IMR-90 (cell line): ENCODE results near the gene SLC30A10. TPM values are rescaled to one million over a fixed set of nuclear protein-coding genes. Genes with fewer than 3 reads are reported as not detected.

Source experiments
- ATAC-seq: fragments of 200-7000 bp; cut with Tn5 transposase; 2 replicates; pipeline ENCODE4 v1.9.1; 2020; ENCODE audit warnings: low read depth, mild to moderate bottlenecking, moderate library complexity
- BruUV-seq: library from RNA; stranded (reverse); fragments of 400-500 nt; replicated peaks from 2 replicates; lab custom pipeline; 2021; lab: Mats Ljungman, UMichigan
- CTCF ChIA-PET: fragments of 300-600 bp; formaldehyde crosslinking; extraction: SDS; loops from one replicate; lab custom pipeline; 2021; ENCODE audit warnings: antibody characterized with exemption; lab: Yijun Ruan, JAX
- POLR2A ChIA-PET: fragments of 300-600 bp; sonication (Branson Sonifier 250); formaldehyde crosslinking; loops from one replicate; lab custom pipeline; 2022; ENCODE audit warnings: antibody characterized with exemption; ENCODE audit not compliant: unreplicated experiment; lab: Charles Lee
- DNase-seq: peaks from one replicate; pipeline ENCODE4 v3.0.0; 2013
- H2AFZ ChIP-seq: replicated peaks from 2 replicates; pipeline ENCODE3; 2013; ENCODE audit warnings: low read length, mild to moderate bottlenecking; ENCODE audit not compliant: poor library complexity
- H2AK5ac ChIP-seq: 2 replicates; pipeline ENCODE4 v1.6.1; 2013; ENCODE audit warnings: low read depth, low read length, inconsistent platforms
- H2AK9ac ChIP-seq: replicated peaks from 2 replicates; pipeline ENCODE3; 2013; ENCODE audit warnings: mild to moderate bottlenecking, low read depth, low read length, moderate library complexity; ENCODE audit not compliant: poor library complexity
- H2BK120ac ChIP-seq: 2 replicates; pipeline ENCODE4 v1.6.1; 2013; ENCODE audit warnings: low read depth, low read length, inconsistent platforms
- H2BK15ac ChIP-seq: 3 replicates; pipeline ENCODE4 v1.6.1; 2013; ENCODE audit warnings: low read depth, low read length, inconsistent platforms
- H2BK20ac ChIP-seq: 2 replicates; pipeline ENCODE4 v1.6.1; 2013; ENCODE audit warnings: low read depth, mild to moderate bottlenecking, inconsistent platforms, low read length, moderate library complexity
- H2BK5ac ChIP-seq: 2 replicates; pipeline ENCODE4 v1.6.1; 2013; ENCODE audit warnings: mild to moderate bottlenecking, low read depth, low read length, inconsistent platforms; ENCODE audit not compliant: poor library complexity, severe bottlenecking
- H3K14ac ChIP-seq: replicated peaks from 2 replicates; pipeline ENCODE4 v1.6.1; 2013; ENCODE audit warnings: low read depth, low read length, inconsistent platforms
- H3K18ac ChIP-seq: 2 replicates; pipeline ENCODE4 v1.6.1; 2013; ENCODE audit warnings: low read depth, low read length, control low read depth
- H3K23ac ChIP-seq: 2 replicates; pipeline ENCODE4 v1.6.1; 2013; ENCODE audit warnings: low read depth, low read length, inconsistent platforms
- H3K27ac ChIP-seq: 2 replicates; pipeline ENCODE4 v1.5.1; 2013; ENCODE audit warnings: mild to moderate bottlenecking, control low read depth, low read length; ENCODE audit not compliant: insufficient read depth
- H3K27me3 ChIP-seq: 2 replicates; pipeline ENCODE4 v1.6.1; 2013; ENCODE audit warnings: low read length; ENCODE audit not compliant: control insufficient read depth, insufficient read depth
- H3K36me3 ChIP-seq: 2 replicates; pipeline ENCODE4 v1.6.1; 2013; ENCODE audit warnings: low read length, mixed read lengths; ENCODE audit not compliant: control insufficient read depth, insufficient read depth
- H3K4ac ChIP-seq: 2 replicates; pipeline ENCODE4 v1.6.1; 2013; ENCODE audit warnings: low read depth, low read length, inconsistent platforms
- H3K4me1 ChIP-seq: 2 replicates; pipeline ENCODE4 v1.6.1; 2013; ENCODE audit warnings: low read length, mixed read lengths; ENCODE audit not compliant: control insufficient read depth, insufficient read depth
- H3K4me2 ChIP-seq: 2 replicates; pipeline ENCODE4 v1.6.1; 2013; ENCODE audit warnings: low read depth, mild to moderate bottlenecking, control low read depth, low read length, moderate library complexity
- H3K4me3 ChIP-seq: 2 replicates; pipeline ENCODE4 v1.5.1; 2013; ENCODE audit warnings: low read depth, mild to moderate bottlenecking, control low read depth, low read length, moderate library complexity; ENCODE audit not compliant: insufficient read depth
- H3K56ac ChIP-seq: 2 replicates; pipeline ENCODE4 v1.6.1; 2013; ENCODE audit warnings: low read length, inconsistent platforms; ENCODE audit not compliant: insufficient read depth; ENCODE audit errors: extremely low read depth
- H3K79me1 ChIP-seq, 2 experiments: 2 replicates each; pipeline ENCODE4 v1.6.1; 2013; ENCODE audit warnings: low read length in 2 of 2, inconsistent platforms in 1 of 2, low read depth in 1 of 2
- H3K9ac ChIP-seq: 2 replicates; pipeline ENCODE4 v1.6.1; 2013; ENCODE audit warnings: low read depth, low read length, control low read depth
- H3K9me1 ChIP-seq: 2 replicates; pipeline ENCODE4 v1.6.1; 2013; ENCODE audit warnings: low read length, inconsistent platforms; ENCODE audit not compliant: insufficient read depth
- H3K9me3 ChIP-seq: 2 replicates; pipeline ENCODE4 v1.6.1; 2013; ENCODE audit warnings: low read length; ENCODE audit not compliant: control insufficient read depth, insufficient read depth
- H4K20me1 ChIP-seq: 2 replicates; pipeline ENCODE4 v1.6.1; 2013; ENCODE audit warnings: low read length, inconsistent platforms; ENCODE audit not compliant: insufficient read depth
- H4K5ac ChIP-seq: 2 replicates; pipeline ENCODE4 v1.6.1; 2013; ENCODE audit warnings: mild to moderate bottlenecking, low read depth, low read length, control low read depth
- H4K8ac ChIP-seq, 2 experiments: 2 replicates each; pipeline ENCODE4 v1.6.1; 2013; ENCODE audit warnings: low read depth in 2 of 2, low read length in 2 of 2, control low read depth in 1 of 2, inconsistent platforms in 1 of 2
- H4K91ac ChIP-seq: 2 replicates; pipeline ENCODE4 v1.6.1; 2013; ENCODE audit warnings: low read depth, low read length, inconsistent platforms; ENCODE audit not compliant: insufficient read depth
- BHLHE40 ChIP-seq: fragments of 150-350 bp; IDR thresholded peaks from 2 replicates; pipeline ENCODE4 v1.6.1; 2016; ENCODE audit warnings: mild to moderate bottlenecking, low read depth, low read length
- CEBPB ChIP-seq: IDR thresholded peaks from 2 replicates; pipeline ENCODE4 v1.6.1; 2012; ENCODE audit warnings: low read depth, low read length, improper control_type of control experiment
- CHD1 ChIP-seq: IDR thresholded peaks from 2 replicates; pipeline ENCODE4 v1.6.1; 2012; ENCODE audit warnings: low read depth, low read length, improper control_type of control experiment
- FOS ChIP-seq: fragments of 150-350 bp; IDR thresholded peaks from 2 replicates; pipeline ENCODE4 v1.6.1; 2016; ENCODE audit warnings: low read depth, low read length
- MAFK ChIP-seq: IDR thresholded peaks from 2 replicates; pipeline ENCODE4 v1.6.1; 2012; ENCODE audit warnings: low read depth, low read length, improper control_type of control experiment
- MAZ ChIP-seq: IDR thresholded peaks from 2 replicates; pipeline ENCODE4 v1.6.1; 2012; ENCODE audit warnings: low read depth, mild to moderate bottlenecking, low read length, improper control_type of control experiment, moderate library complexity, borderline replicate concordance
- MXI1 ChIP-seq: IDR thresholded peaks from 2 replicates; pipeline ENCODE4 v1.6.1; 2012; ENCODE audit warnings: low read depth, mild to moderate bottlenecking, low read length, moderate library complexity, borderline replicate concordance
- NFE2L2 ChIP-seq: fragments of 150-350 bp; IDR thresholded peaks from 2 replicates; pipeline ENCODE4 v1.6.1; 2016; ENCODE audit warnings: low read depth, mild to moderate bottlenecking, low read length
- POLR2A ChIP-seq: IDR thresholded peaks from 2 replicates; pipeline ENCODE4 v1.6.1; 2012; ENCODE audit warnings: mild to moderate bottlenecking, low read depth, low read length
- RAD21 ChIP-seq: IDR thresholded peaks from 2 replicates; pipeline ENCODE4 v1.6.1; 2012; ENCODE audit warnings: low read length, improper control_type of control experiment
- RCOR1 ChIP-seq: IDR thresholded peaks from 2 replicates; pipeline ENCODE4 v1.6.1; 2012; ENCODE audit warnings: mild to moderate bottlenecking, low read length, improper control_type of control experiment; ENCODE audit not compliant: insufficient replicate concordance
- RFX5 ChIP-seq: IDR thresholded peaks from 2 replicates; pipeline ENCODE4 v1.8.0; 2012; ENCODE audit warnings: low read depth, mild to moderate bottlenecking, low read length, moderate library complexity
- SMC3 ChIP-seq: fragments of 150-350 bp; IDR thresholded peaks from 2 replicates; pipeline ENCODE4 v1.6.1; 2016; ENCODE audit warnings: low read depth, mild to moderate bottlenecking, antibody characterized with exemption, low read length, moderate library complexity
- WGBS, 2 experiments: methylation state at CpG; one replicate each; pipeline versions ENCODE4 v1.1.5 to v1.1.7; 2013; ENCODE audit warnings: missing lambda C conversion rate in 2 of 2; ENCODE audit not compliant: insufficient read length in 1 of 2; ENCODE audit errors: extremely low coverage in 2 of 2; 5-methylcytosine and 5-hydroxymethylcytosine counted together
- dilution Hi-C: fragments of 300-500 bp; cut with HindIII; formaldehyde crosslinking; loops from one replicate; pipeline ENCODE4 v1.14.3; 2018; ENCODE audit warnings: low sequenced_read_pairs; ENCODE audit not compliant: unreplicated experiment
- in situ Hi-C: fragments of 300-500 bp; cut with MboI; formaldehyde crosslinking; loops from 3 replicates; pipeline ENCODE4 v1.14.3; 2019; ENCODE audit warnings: low sequenced_read_pairs, inconsistent platforms, mixed read lengths
- intact Hi-C: fragments of 100-400 bp; cut with micrococcal nuclease; formaldehyde crosslinking; loops from 2 replicates; pipeline ENCODE4 v1.10.0; 2022
- polyA plus RNA-seq, 3 experiments: library from polyadenylated mRNA; depleted of rRNA; stranded (reverse); fragments of >200 nt; gene quantifications; 2 replicates each; pipeline ENCODE4 v1.2.3, GENCODE V29; 2012; ENCODE audit warnings: low replicate concordance in 1 of 3
- total RNA-seq: library from RNA; depleted of rRNA; stranded (reverse); fragments of >200 nt; gene quantifications from 2 replicates; pipeline ENCODE4 v1.2.3, GENCODE V29; 2012
- TF ChIP-seq, protein P1 (sequence below): conservative IDR thresholded peaks from 2 replicates; pipeline ENCODE4 v1.5.1; 2012; ENCODE audit warnings: mild to moderate bottlenecking, low read depth, low read length, improper control_type of control experiment
- TF ChIP-seq, protein P2 (sequence below): fragments of 150-350 bp; IDR thresholded peaks from 2 replicates; pipeline ENCODE4 v1.6.1; 2016; ENCODE audit warnings: low read depth, mild to moderate bottlenecking, low read length, moderate library complexity, borderline replicate concordance
- TF ChIP-seq, protein P3 (sequence below): fragments of 150-350 bp; IDR thresholded peaks from 2 replicates; pipeline ENCODE4 v1.6.1; 2017; ENCODE audit warnings: mild to moderate bottlenecking, antibody characterized with exemption, low read length, low read depth

Gene SLC30A10
- total and polyA plus RNA-seq, 2 of the 4 experiments (the other 2 are of a cell fraction), result not detected

DNA sequence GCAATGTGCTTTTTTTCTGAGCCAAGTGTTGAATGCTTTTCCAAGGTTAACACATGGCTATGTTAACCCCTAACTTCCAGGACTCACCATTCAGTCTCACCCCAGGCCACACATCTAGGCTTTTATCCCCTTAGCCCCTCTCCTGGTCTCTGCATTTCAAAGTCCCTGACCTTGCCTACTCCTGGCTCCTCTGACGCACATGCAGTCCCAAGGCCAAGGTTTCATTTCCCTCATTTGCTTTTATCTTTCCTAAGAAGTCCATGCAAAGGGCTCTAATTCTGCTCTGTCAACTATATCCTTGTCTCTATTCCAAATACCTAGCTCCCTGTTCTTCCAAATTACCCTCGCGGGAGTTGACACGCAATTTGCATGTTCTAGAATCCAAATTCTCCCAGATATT, 25.4 kb downstream of the SLC30A10 start:
- H2AFZ ChIP-seq, result no peak overlapping the region
- H3K36me3 ChIP-seq, result no peaks in the 10 kb centered on the region
- no peak overlapping the region for H3K56ac ChIP-seq
- no peak overlapping the region for H2BK5ac ChIP-seq
- H2AK5ac ChIP-seq, result no peak overlapping the region
- no peaks in the 10 kb centered on the region for H3K9me3 ChIP-seq
- no peaks in the 10 kb centered on the region for H3K27me3 ChIP-seq
- TF ChIP-seq CHD1 (no peak), MAZ (no peak), POLR2A (no peak), RFX5 (no peak), FOS (no peak), CEBPB (no peak), MAFK (no peak), MXI1 (no peak), RAD21 (no peak), SMC3 (no peak), RCOR1 (no peak), NFE2L2 (no peak), BHLHE40 (no peak)
- TF ChIP-seq, protein P1, sequence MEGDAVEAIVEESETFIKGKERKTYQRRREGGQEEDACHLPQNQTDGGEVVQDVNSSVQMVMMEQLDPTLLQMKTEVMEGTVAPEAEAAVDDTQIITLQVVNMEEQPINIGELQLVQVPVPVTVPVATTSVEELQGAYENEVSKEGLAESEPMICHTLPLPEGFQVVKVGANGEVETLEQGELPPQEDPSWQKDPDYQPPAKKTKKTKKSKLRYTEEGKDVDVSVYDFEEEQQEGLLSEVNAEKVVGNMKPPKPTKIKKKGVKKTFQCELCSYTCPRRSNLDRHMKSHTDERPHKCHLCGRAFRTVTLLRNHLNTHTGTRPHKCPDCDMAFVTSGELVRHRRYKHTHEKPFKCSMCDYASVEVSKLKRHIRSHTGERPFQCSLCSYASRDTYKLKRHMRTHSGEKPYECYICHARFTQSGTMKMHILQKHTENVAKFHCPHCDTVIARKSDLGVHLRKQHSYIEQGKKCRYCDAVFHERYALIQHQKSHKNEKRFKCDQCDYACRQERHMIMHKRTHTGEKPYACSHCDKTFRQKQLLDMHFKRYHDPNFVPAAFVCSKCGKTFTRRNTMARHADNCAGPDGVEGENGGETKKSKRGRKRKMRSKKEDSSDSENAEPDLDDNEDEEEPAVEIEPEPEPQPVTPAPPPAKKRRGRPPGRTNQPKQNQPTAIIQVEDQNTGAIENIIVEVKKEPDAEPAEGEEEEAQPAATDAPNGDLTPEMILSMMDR, result no peak
- TF ChIP-seq, protein P2, sequence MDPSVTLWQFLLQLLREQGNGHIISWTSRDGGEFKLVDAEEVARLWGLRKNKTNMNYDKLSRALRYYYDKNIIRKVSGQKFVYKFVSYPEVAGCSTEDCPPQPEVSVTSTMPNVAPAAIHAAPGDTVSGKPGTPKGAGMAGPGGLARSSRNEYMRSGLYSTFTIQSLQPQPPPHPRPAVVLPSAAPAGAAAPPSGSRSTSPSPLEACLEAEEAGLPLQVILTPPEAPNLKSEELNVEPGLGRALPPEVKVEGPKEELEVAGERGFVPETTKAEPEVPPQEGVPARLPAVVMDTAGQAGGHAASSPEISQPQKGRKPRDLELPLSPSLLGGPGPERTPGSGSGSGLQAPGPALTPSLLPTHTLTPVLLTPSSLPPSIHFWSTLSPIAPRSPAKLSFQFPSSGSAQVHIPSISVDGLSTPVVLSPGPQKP, result no peak
- TF ChIP-seq, protein P3, sequence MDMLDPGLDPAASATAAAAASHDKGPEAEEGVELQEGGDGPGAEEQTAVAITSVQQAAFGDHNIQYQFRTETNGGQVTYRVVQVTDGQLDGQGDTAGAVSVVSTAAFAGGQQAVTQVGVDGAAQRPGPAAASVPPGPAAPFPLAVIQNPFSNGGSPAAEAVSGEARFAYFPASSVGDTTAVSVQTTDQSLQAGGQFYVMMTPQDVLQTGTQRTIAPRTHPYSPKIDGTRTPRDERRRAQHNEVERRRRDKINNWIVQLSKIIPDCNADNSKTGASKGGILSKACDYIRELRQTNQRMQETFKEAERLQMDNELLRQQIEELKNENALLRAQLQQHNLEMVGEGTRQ, result no peak
- no peak overlapping the region for H3K4me3 ChIP-seq
- no peak overlapping the region for H3K23ac ChIP-seq
- no peaks in the 10 kb centered on the region for H4K20me1 ChIP-seq
- no peaks in the 10 kb centered on the region for H3K79me1 ChIP-seq
- H2BK20ac ChIP-seq, result no peak overlapping the region
- no peak overlapping the region for H3K4me2 ChIP-seq
- H2BK15ac ChIP-seq, result no peak overlapping the region
- H3K9ac ChIP-seq, result no peak overlapping the region
- H4K5ac ChIP-seq, result no peak overlapping the region
- no peak overlapping the region for H2AK9ac ChIP-seq
- H2BK120ac ChIP-seq, result no peak overlapping the region
- in situ Hi-C loops (no loop called here), dilution Hi-C loops (no loop called here), intact Hi-C loops (no loop called here)
- ATAC-seq (no peak), DNase-seq (no peak)
- H3K18ac ChIP-seq, result no peak overlapping the region
- no peak overlapping the region for H4K8ac ChIP-seq
- BruUV-seq, result no TSS peak
- H3K4me1 ChIP-seq, result no peaks in the 10 kb centered on the region
- 50% methylated on average over 1 of the region's 4 CpGs; no CpG with 5 or more reads in 1 of the 2 experiments for WGBS, 2 experiments
- no peak overlapping the region for H3K14ac ChIP-seq
- ChIA-PET CTCF (no interaction called here), POLR2A (no interaction called here)
- H3K27ac ChIP-seq, result no peak overlapping the region
- no peak overlapping the region for H3K4ac ChIP-seq
- no peak overlapping the region for H4K91ac ChIP-seq
- H3K9me1 ChIP-seq, result no peaks in the 10 kb centered on the region
